ENCODE measurements around the gene ZNF622. TPM values are rescaled to one million over a fixed set of nuclear protein-coding genes. Genes with fewer than 3 reads are reported as not detected.

ZNF622 gene
- total and polyA plus RNA-seq, 3 donors from 2014 or later: 24.5 to 36.3 (median 24.8) TPM

- intact Hi-C loops (cut with DNase I; ENCODE audit: low total_unique reads): no loop called here
- 60 to 63% methylated on average over 1 of the region's 1 CpG for WGBS, 2 donors
Observed at GRCh38 chr5:16413166-16413860, 52.3 kb downstream of the ZNF622 start.

GRCh38 chr5:16412556-16412955 lies 53.0 kb downstream of the ZNF622 start:
- no peak overlapping the region for H3K27ac ChIP-seq
- no peaks in the 10 kb centered on the region for H3K4me1 ChIP-seq
- DNase-seq: no peak
- H3K4me3 ChIP-seq: no peak overlapping the region
- intact Hi-C loops (cut with DNase I; ENCODE audit: low total_unique reads): no loop called here
- H3K27me3 ChIP-seq: no peaks in the 10 kb centered on the region
- no peaks in the 10 kb centered on the region for H3K9me3 ChIP-seq
- no peaks in the 10 kb centered on the region for H3K36me3 ChIP-seq (ENCODE audit: low read depth, missing control alignments)
- no peak for TF ChIP-seq POLR2A (IDR thresholded peaks at IDR 0.05)
- TF ChIP-seq CTCF (IDR thresholded peaks at IDR 0.05): no peak

More at GRCh38 chr5:16413166-16413860, 52.3 kb downstream of the ZNF622 start:
- Histone ChIP-seq H3K27ac (no peak overlapping the region), H3K9me3 (no peaks in the 10 kb centered on the region), H3K27me3 (no peaks in the 10 kb centered on the region), H3K4me1 (no peaks in the 10 kb centered on the region), H3K4me3 (no peak overlapping the region), H3K36me3 (ENCODE audit: low read depth, missing control alignments) (no peaks in the 10 kb centered on the region)
- TF ChIP-seq CTCF (IDR thresholded peaks at IDR 0.05) (no peak), POLR2A (IDR thresholded peaks at IDR 0.05) (no peak)
- DNase-seq: no peak

GRCh38 chr5:16411741-16412455 lies 53.7 kb downstream of the ZNF622 start:
- Histone ChIP-seq H3K27ac (no peak overlapping the region), H3K36me3 (ENCODE audit: low read depth, missing control alignments) (no peaks in the 10 kb centered on the region), H3K9me3 (no peaks in the 10 kb centered on the region), H3K4me1 (no peaks in the 10 kb centered on the region), H3K27me3 (no peaks in the 10 kb centered on the region), H3K4me3 (no peak overlapping the region)
- TF ChIP-seq POLR2A (IDR thresholded peaks at IDR 0.05) (no peak), CTCF (IDR thresholded peaks at IDR 0.05) (no peak)
- 73 to 74% methylated on average over 3 of the region's 3 CpGs for WGBS, 2 donors
- intact Hi-C loops (cut with DNase I; ENCODE audit: low total_unique reads): no loop called here
- no peak for DNase-seq

GRCh38 chr5:16411235-16411634 lies 54.4 kb downstream of the ZNF622 start:
- 90% methylated on average over 9 of the region's 9 CpGs for WGBS, 2 donors
- no peaks in the 10 kb centered on the region for H3K4me1 ChIP-seq
- no peak for DNase-seq
- intact Hi-C loops (cut with DNase I; ENCODE audit: low total_unique reads): no loop called here
- H3K4me3 ChIP-seq: no peak overlapping the region
- TF ChIP-seq CTCF (IDR thresholded peaks at IDR 0.05) (no peak), POLR2A (IDR thresholded peaks at IDR 0.05) (no peak)
- no peaks in the 10 kb centered on the region for H3K36me3 ChIP-seq (ENCODE audit: low read depth, missing control alignments)
- no peaks in the 10 kb centered on the region for H3K9me3 ChIP-seq
- H3K27ac ChIP-seq: no peak overlapping the region
- no peaks in the 10 kb centered on the region for H3K27me3 ChIP-seq
